Measurements from ENCODE around the gene PROCA1.
"Not testable (repeated sequence)": the region's sequence is repeated elsewhere in the genome, so short reads cannot be mapped to it uniquely, and the experiment has no call there.

The PROCA1 gene

GRCh38 chr17:28725660-28726225 lies 14.1 kb upstream of the PROCA1 start:
- peak; percentile 21 for DNase-seq

- peak; percentile 41 for DNase-seq
Observed at GRCh38 chr17:28725166-28725659, 13.5 kb upstream of the PROCA1 start.

- DNase-seq = no peak
Observed at GRCh38 chr17:28724500-28725165, 12.9 kb upstream of the PROCA1 start.

- DNase-seq = not testable (repeated sequence)
Observed at GRCh38 chr17:28723836-28724499, 12.3 kb upstream of the PROCA1 start.

GRCh38 chr17:28723159-28723835 lies 11.6 kb upstream of the PROCA1 start:
- no peak for DNase-seq

- no peak for DNase-seq
Observed at GRCh38 chr17:28722417-28723158, 10.9 kb upstream of the PROCA1 start.

- not testable (repeated sequence) for DNase-seq
Observed at GRCh38 chr17:28720997-28721329, 9.3 kb upstream of the PROCA1 start.

GRCh38 chr17:28720247-28720996 lies 8.7 kb upstream of the PROCA1 start:
- DNase-seq = no peak

- DNase-seq = no peak
Observed at GRCh38 chr17:28719021-28719433, 7.3 kb upstream of the PROCA1 start.

- DNase-seq = no peak
Observed at GRCh38 chr17:28718333-28719020, 6.8 kb upstream of the PROCA1 start.

- DNase-seq = no peak
Observed at GRCh38 chr17:28717578-28718332, 6.1 kb upstream of the PROCA1 start, which contains the start of gene RAB34. RAB34 (minus strand) TSS chr17:28717868; CDS start chr17:28717266, 602 bp downstream.

- DNase-seq = no peak
Observed at GRCh38 chr17:28716740-28717577, 5.3 kb upstream of the PROCA1 start.

- no peak for DNase-seq
Observed at GRCh38 chr17:28715217-28715616, 3.5 kb upstream of the PROCA1 start.

GRCh38 chr17:28714281-28714680 lies 2.6 kb upstream of the PROCA1 start:
- no peak for DNase-seq

GRCh38 chr17:28712705-28713415 lies 1.2 kb upstream of the PROCA1 start:
- no peak for DNase-seq

- no peak for DNase-seq
Observed at GRCh38 chr17:28712032-28712704, 480 bp upstream of the PROCA1 start.

- peak; percentile 79 for DNase-seq
Observed at GRCh38 chr17:28710861-28711722, 596 bp downstream of the PROCA1 start.
